K562 (cell line): Measurements from ENCODE around the gene PLEKHH2. TPM values are rescaled to one million over a fixed set of nuclear protein-coding genes. Genes with fewer than 3 reads are reported as not detected.

Experiments
- ARID1B ChIP-seq: fragments of 450-650 bp; IDR thresholded peaks from 2 replicates; pipeline ENCODE4 v1.6.1; 2016; ENCODE audit warnings: antibody characterized with exemption, mild to moderate bottlenecking, inconsistent platforms
- EWSR1 ChIP-seq: fragments of 450-650 bp; IDR thresholded peaks from 2 replicates; pipeline ENCODE4 v1.6.1; 2018; ENCODE audit warnings: borderline replicate concordance, mild to moderate bottlenecking, low read depth, moderate library complexity; ENCODE audit not compliant: partially characterized antibody
- HDAC2 ChIP-seq: fragments of 450-650 bp; IDR thresholded peaks from 2 replicates; pipeline ENCODE4 v1.6.1; 2016; ENCODE audit warnings: mild to moderate bottlenecking
- HDAC6 ChIP-seq: IDR thresholded peaks from 2 replicates; pipeline ENCODE4 v1.6.1; 2012; ENCODE audit warnings: low read depth, mild to moderate bottlenecking, control low read depth, inconsistent platforms, low read length, moderate library complexity
- KDM1A ChIP-seq, 2 experiments: fragments of 450-650 bp; IDR thresholded peaks; 2 replicates each; pipeline ENCODE4 v1.6.1; 2016; ENCODE audit warnings: mild to moderate bottlenecking in 2 of 2
- KHSRP ChIP-seq: fragments of 450-650 bp; IDR thresholded peaks from 2 replicates; pipeline ENCODE4 v1.6.1; 2017
- MEIS2 ChIP-seq: fragments of 450-650 bp; IDR thresholded peaks from 2 replicates; pipeline ENCODE4 v1.6.1; 2014; ENCODE audit warnings: mild to moderate bottlenecking; ENCODE audit not compliant: partially characterized antibody
- NCOA2 ChIP-seq, 2 experiments: fragments of 450-650 bp; IDR thresholded peaks; 2 replicates each; pipeline ENCODE4 v1.6.1; 2018; ENCODE audit warnings: mild to moderate bottlenecking in 2 of 2, moderate library complexity in 1 of 2; ENCODE audit not compliant: partially characterized antibody in 2 of 2
- NFIX ChIP-seq: fragments of 250-450 bp; sonication (Bioruptor Pico); IDR thresholded peaks from 2 replicates; pipeline ENCODE4 v1.4.0; 2020; ENCODE audit warnings: low read depth, mild to moderate bottlenecking, moderate library complexity
- NRF1 ChIP-seq, 2 experiments: fragments of 450-650 bp; IDR thresholded peaks in 1 of 2; conservative IDR thresholded peaks in 1 of 2; 2 replicates each; pipeline ENCODE4 v1.6.1; 2014; ENCODE audit warnings: mild to moderate bottlenecking in 2 of 2
- PHB2 ChIP-seq: fragments of 450-650 bp; IDR thresholded peaks from 2 replicates; pipeline ENCODE4 v1.6.1; 2017; ENCODE audit warnings: low read depth
- PKNOX1 ChIP-seq: fragments of 450-650 bp; IDR thresholded peaks from 2 replicates; pipeline ENCODE4 v1.6.1; 2016
- POLR2AphosphoS2 ChIP-seq: IDR thresholded peaks from 2 replicates; pipeline ENCODE4 v1.6.1; 2012; ENCODE audit warnings: low read length, improper control_type of control experiment
- RNF219 ChIP-seq: fragments of 250-450 bp; sonication (Bioruptor Pico); IDR thresholded peaks from 2 replicates; pipeline ENCODE4 v1.5.0; 2022; ENCODE audit warnings: mild to moderate bottlenecking
- SPI1 ChIP-seq: IDR thresholded peaks from 2 replicates; pipeline ENCODE4 v1.6.1; 2011; ENCODE audit warnings: low read depth, low read length, control low read depth, borderline replicate concordance
- TCF3 ChIP-seq: sonication (generic); formaldehyde crosslinking; IDR thresholded peaks from 2 replicates; pipeline ENCODE4 v1.4.0; 2020; ENCODE audit warnings: mild to moderate bottlenecking, missing genetic modification reagents
- TEAD4 ChIP-seq, 2 experiments: sonication (generic) in 1 of 2; formaldehyde crosslinking in 1 of 2; IDR thresholded peaks; 2 replicates each; pipeline versions ENCODE4 v1.6.1 to v1.8.0; 2012 to 2022; ENCODE audit warnings: borderline replicate concordance in 1 of 2, inconsistent platforms in 1 of 2, low read length in 1 of 2, mild to moderate bottlenecking in 1 of 2, missing genetic modification reagents in 1 of 2
- ZBTB17 ChIP-seq: fragments of 450-650 bp; formaldehyde crosslinking; IDR thresholded peaks from 2 replicates; pipeline ENCODE4 v1.4.0; 2020; ENCODE audit warnings: mild to moderate bottlenecking
- ZNF696 ChIP-seq: fragments of 250-450 bp; sonication (Bioruptor Pico); conservative IDR thresholded peaks from 2 replicates; pipeline ENCODE4 v1.4.0; 2020; ENCODE audit warnings: mild to moderate bottlenecking, moderate library complexity
- ZNF780A ChIP-seq: fragments of 250-450 bp; sonication (Bioruptor Pico); IDR thresholded peaks from 2 replicates; pipeline ENCODE4 v1.5.0; 2021; ENCODE audit warnings: mild to moderate bottlenecking
- polyA plus RNA-seq, 8 experiments: library from polyadenylated mRNA; depleted of rRNA in 4 of 8; stranded (reverse) in 5 of 8; unstranded in 3 of 8; fragments of >200 nt; fragmentation: Nextera tagmentation in 2 of 8; fragmentation: Illumina TruSeq in 1 of 8; extraction: Ambion mirVana in 2 of 8; extraction: Trizol in 1 of 8; gene quantifications; 2 replicates each; pipeline versions ENCODE4 v1.2.1 to v1.2.3, GENCODE V29; 2011 to 2014; ENCODE audit warnings: inconsistent platforms in 1 of 8, missing spikeins in 1 of 8
- total RNA-seq, 7 experiments: library from RNA; depleted of rRNA in 6 of 7; stranded (reverse); fragments of >200 nt in 6 of 7; fragmentation: Illumina TruSeq in 2 of 7; extraction: Trizol in 2 of 7; gene quantifications; 2 replicates each; pipeline versions ENCODE4 v1.2.1 to v1.2.3, GENCODE V29; 2011 to 2021; ENCODE audit warnings: low replicate concordance in 1 of 7
- TF ChIP-seq, protein P1 (sequence below): fragments of 250-450 bp; sonication (Bioruptor Pico); IDR thresholded peaks from 2 replicates; pipeline ENCODE4 v1.5.0; 2020; ENCODE audit warnings: mild to moderate bottlenecking
- TF ChIP-seq, protein P2 (sequence below): fragments of 450-650 bp; IDR thresholded peaks from 2 replicates; pipeline ENCODE4 v1.6.1; 2017; ENCODE audit warnings: antibody characterized with exemption
- TF ChIP-seq, protein P3 (sequence below), 2 experiments: fragments of 250-450 bp in 1 of 2; fragments of 450-650 bp in 1 of 2; sonication (Bioruptor Pico) in 1 of 2; IDR thresholded peaks; 2 replicates each; pipeline versions ENCODE4 v1.6.1 to v1.8.0; 2016 to 2021; ENCODE audit warnings: mild to moderate bottlenecking in 2 of 2, moderate library complexity in 2 of 2, missing compliant biosample characterization in 1 of 2, missing genetic modification characterization in 1 of 2

Gene PLEKHH2
- total and polyA plus RNA-seq, 9 of the 15 experiments (the other 6 are each of a cell fraction or from before 2014, with no cell fraction given): 0.77 to 13.5 (median 2.7) TPM

GRCh38 chr2:43810452-43810851 is 173.4 kb downstream of the PLEKHH2 start (continued):
- TF ChIP-seq, protein P1, sequence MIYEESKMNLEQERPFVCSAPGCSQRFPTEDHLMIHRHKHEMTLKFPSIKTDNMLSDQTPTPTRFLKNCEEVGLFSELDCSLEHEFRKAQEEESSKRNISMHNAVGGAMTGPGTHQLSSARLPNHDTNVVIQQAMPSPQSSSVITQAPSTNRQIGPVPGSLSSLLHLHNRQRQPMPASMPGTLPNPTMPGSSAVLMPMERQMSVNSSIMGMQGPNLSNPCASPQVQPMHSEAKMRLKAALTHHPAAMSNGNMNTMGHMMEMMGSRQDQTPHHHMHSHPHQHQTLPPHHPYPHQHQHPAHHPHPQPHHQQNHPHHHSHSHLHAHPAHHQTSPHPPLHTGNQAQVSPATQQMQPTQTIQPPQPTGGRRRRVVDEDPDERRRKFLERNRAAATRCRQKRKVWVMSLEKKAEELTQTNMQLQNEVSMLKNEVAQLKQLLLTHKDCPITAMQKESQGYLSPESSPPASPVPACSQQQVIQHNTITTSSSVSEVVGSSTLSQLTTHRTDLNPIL (CRISPR knock-in tag): no peak
- TF ChIP-seq PHB2 (no peak), NCOA2 (IDR thresholded peaks at IDR 0.05; ENCODE audit: partially characterized antibody in 2 of 2) (no peak), ARID1B (peak; percentile 32; the same call in 1 of the 2 replicates), TCF3 (peak; percentile 71), TEAD4 (IDR thresholded peaks at IDR 0.05; ENCODE audit: low read length) (peak; percentile 65), TEAD4 (CRISPR knock-in tag; IDR thresholded peaks at IDR 0.05; ENCODE audit: borderline replicate concordance) (no peak), RNF219 (no peak), SPI1 (no peak), KDM1A (IDR thresholded peaks at IDR 0.05) (no peak), EWSR1 (no peak), ZNF780A (CRISPR knock-in tag) (no peak), NFIX (no peak), MEIS2 (peak; percentile 68), NRF1 (conservative IDR thresholded peaks at IDR 0.05 in 1 of 2, IDR thresholded peaks at IDR 0.05 in 1 of 2) (no peak), HDAC6 (no peak), HDAC2 (no peak), PKNOX1 (peak; percentile 41; the same call in 1 of the 2 replicates), ZBTB17 (CRISPR knock-in tag) (no peak), KHSRP (no peak), POLR2AphosphoS2 (no peak), ZNF696 (no peak)
- TF ChIP-seq, protein P2, sequence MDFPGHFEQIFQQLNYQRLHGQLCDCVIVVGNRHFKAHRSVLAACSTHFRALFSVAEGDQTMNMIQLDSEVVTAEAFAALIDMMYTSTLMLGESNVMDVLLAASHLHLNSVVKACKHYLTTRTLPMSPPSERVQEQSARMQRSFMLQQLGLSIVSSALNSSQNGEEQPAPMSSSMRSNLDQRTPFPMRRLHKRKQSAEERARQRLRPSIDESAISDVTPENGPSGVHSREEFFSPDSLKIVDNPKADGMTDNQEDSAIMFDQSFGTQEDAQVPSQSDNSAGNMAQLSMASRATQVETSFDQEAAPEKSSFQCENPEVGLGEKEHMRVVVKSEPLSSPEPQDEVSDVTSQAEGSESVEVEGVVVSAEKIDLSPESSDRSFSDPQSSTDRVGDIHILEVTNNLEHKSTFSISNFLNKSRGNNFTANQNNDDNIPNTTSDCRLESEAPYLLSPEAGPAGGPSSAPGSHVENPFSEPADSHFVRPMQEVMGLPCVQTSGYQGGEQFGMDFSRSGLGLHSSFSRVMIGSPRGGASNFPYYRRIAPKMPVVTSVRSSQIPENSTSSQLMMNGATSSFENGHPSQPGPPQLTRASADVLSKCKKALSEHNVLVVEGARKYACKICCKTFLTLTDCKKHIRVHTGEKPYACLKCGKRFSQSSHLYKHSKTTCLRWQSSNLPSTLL: no peak
- TF ChIP-seq, protein P3, sequence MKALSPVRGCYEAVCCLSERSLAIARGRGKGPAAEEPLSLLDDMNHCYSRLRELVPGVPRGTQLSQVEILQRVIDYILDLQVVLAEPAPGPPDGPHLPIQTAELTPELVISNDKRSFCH (CRISPR knock-in tag; IDR thresholded peaks at IDR 0.05): no peak
- TF ChIP-seq, protein P3 (tag; IDR thresholded peaks at IDR 0.05): no peak
